HCT116 (cell line): Measurements from ENCODE around the gene EEF1E1. TPM values are rescaled to one million over a fixed set of nuclear protein-coding genes. Genes with fewer than 3 reads are reported as not detected.

Source experiments
- ATAC-seq: fragments of 200-7000 bp; cut with Tn5 transposase; 2 replicates; pipeline ENCODE4 v1.9.1; 2020; ENCODE audit warnings: mild to moderate bottlenecking, moderate library complexity
- BruUV-seq: library from RNA; stranded (reverse); fragments of 400-500 nt; replicated peaks from 2 replicates; lab custom pipeline; 2021; lab: Mats Ljungman, UMichigan
- CTCF ChIA-PET: fragments of 300-600 bp; sonication (Branson Sonifier 250); formaldehyde crosslinking; loops from one replicate; lab custom pipeline; 2021; ENCODE audit warnings: antibody characterized with exemption; lab: Charles Lee
- POLR2A ChIA-PET: fragments of 300-600, 350-600 bp; sonication (Branson Sonifier 250); formaldehyde crosslinking; loops from one replicate; lab custom pipeline; 2021; ENCODE audit warnings: antibody characterized with exemption; lab: Charles Lee
- RAD21 ChIA-PET, 2 experiments: fragments of 300-600 bp; sonication (Branson Sonifier 250); formaldehyde crosslinking; loops; one replicate each; lab custom pipeline; 2023; ENCODE audit warnings: low total read pairs in 2 of 2; ENCODE audit not compliant: uncharacterized antibody in 2 of 2, unreplicated experiment in 2 of 2, low non-redundant PET in 1 of 2; lab: Charles Lee
- DNase-seq: peaks from one replicate; pipeline ENCODE4 v3.0.0-alpha.2; 2010; ENCODE audit warnings: low read depth, low spot score
- H2AFZ ChIP-seq: fragments of 200-600 bp; shearing (Covaris generic), sonication (generic); 2 replicates; pipeline ENCODE4 v1.6.1; 2017; ENCODE audit warnings: low read depth, mixed run types, mixed read lengths, antibody characterized with exemption, low read length; ENCODE audit not compliant: poor library complexity, severe bottlenecking
- H3K27ac ChIP-seq: 2 replicates; pipeline ENCODE4 v1.5.1; 2012; ENCODE audit warnings: low read depth, low read length
- H3K27me3 ChIP-seq: fragments of 200-600 bp; sonication (generic); 2 replicates; pipeline ENCODE4 v1.6.1; 2016; ENCODE audit warnings: mixed run types, low read length, mixed read lengths; ENCODE audit not compliant: insufficient read depth
- H3K36me3 ChIP-seq, 2 experiments: fragments of 200-500 bp in 1 of 2; fragments of 200-600 bp in 1 of 2; sonication (Bioruptor generic) in 1 of 2; sonication (generic) in 1 of 2; 2 replicates each; pipeline versions ENCODE4 v1.5.1 to v1.6.1; 2014 to 2016; ENCODE audit warnings: low read length in 2 of 2, inconsistent platforms in 1 of 2, mixed read lengths in 1 of 2, mixed run types in 1 of 2; ENCODE audit not compliant: insufficient read depth in 2 of 2, control insufficient read depth in 1 of 2
- H3K4me1 ChIP-seq, 2 experiments: fragments of 200-600 bp in 1 of 2; sonication (generic) in 1 of 2; 2 replicates each; pipeline versions ENCODE4 v1.5.1 to v1.6.1; 2012 to 2017; ENCODE audit warnings: low read length in 2 of 2, inconsistent platforms in 1 of 2, mild to moderate bottlenecking in 1 of 2, mixed read lengths in 1 of 2, mixed run types in 1 of 2, moderate library complexity in 1 of 2; ENCODE audit not compliant: insufficient read depth in 2 of 2, control insufficient read depth in 1 of 2
- H3K4me2 ChIP-seq: fragments of 200-600 bp; sonication (generic); 2 replicates; pipeline ENCODE4 v1.6.1; 2017; ENCODE audit warnings: mixed run types, low read length, mixed read lengths
- H3K4me3 ChIP-seq, 2 experiments: fragments of 200-600 bp in 1 of 2; sonication (generic) in 1 of 2; replicated peaks in 1 of 2; 2 replicates each; pipeline ENCODE4 v1.5.1; 2011 to 2016; ENCODE audit warnings: low read length in 2 of 2, control low read depth in 1 of 2, low read depth in 1 of 2, mild to moderate bottlenecking in 1 of 2, mixed read lengths in 1 of 2, mixed run types in 1 of 2
- H3K79me2 ChIP-seq: fragments of 200-600 bp; sonication (generic); 2 replicates; pipeline ENCODE4 v1.6.1; 2017; ENCODE audit warnings: mild to moderate bottlenecking, mixed run types, low read length, moderate library complexity, mixed read lengths; ENCODE audit not compliant: insufficient read depth
- H3K9ac ChIP-seq: fragments of 200-600 bp; sonication (generic); 2 replicates; pipeline ENCODE4 v1.6.1; 2016; ENCODE audit warnings: low read length, mixed read lengths
- H3K9me2 ChIP-seq: fragments of 200-600 bp; sonication (generic), shearing (Covaris generic); 2 replicates; pipeline ENCODE4 v1.6.1; 2017; ENCODE audit warnings: mixed run types, mild to moderate bottlenecking, moderate library complexity; ENCODE audit not compliant: insufficient read depth
- H3K9me3 ChIP-seq, 2 experiments: fragments of 200-500 bp in 1 of 2; fragments of 200-600 bp in 1 of 2; sonication (Bioruptor generic) in 1 of 2; sonication (generic) in 1 of 2; 2 replicates each; pipeline ENCODE4 v1.6.1; 2014 to 2017; ENCODE audit warnings: low read length in 2 of 2, mixed read lengths in 2 of 2, inconsistent platforms in 1 of 2, low read depth in 1 of 2, mild to moderate bottlenecking in 1 of 2, mixed run types in 1 of 2, moderate library complexity in 1 of 2; ENCODE audit not compliant: control insufficient read depth in 1 of 2, insufficient read depth in 1 of 2
- H4K20me1 ChIP-seq: fragments of 200-600 bp; sonication (generic), shearing (Covaris generic); 2 replicates; pipeline ENCODE4 v1.6.1; 2017; ENCODE audit warnings: mixed run types, mild to moderate bottlenecking, moderate library complexity; ENCODE audit not compliant: insufficient read depth
- ATF3 ChIP-seq: IDR thresholded peaks from 2 replicates; pipeline ENCODE4 v1.6.1; 2012
- CBX3 ChIP-seq: IDR thresholded peaks from 2 replicates; pipeline ENCODE4 v1.6.1; 2012; ENCODE audit warnings: low read depth
- CEBPB ChIP-seq: IDR thresholded peaks from 2 replicates; pipeline ENCODE4 v1.6.1; 2012; ENCODE audit warnings: low read depth
- CTCF ChIP-seq, 3 experiments: fragments of 200-600 bp in 1 of 3; sonication (generic) in 1 of 3; IDR thresholded peaks in 2 of 3; conservative IDR thresholded peaks in 1 of 3; 2 replicates each; pipeline ENCODE4 v1.5.1; 2012 to 2017; ENCODE audit warnings: low read depth in 2 of 3, low read length in 2 of 3, antibody characterized with exemption in 1 of 3, borderline replicate concordance in 1 of 3, control low read depth in 1 of 3, mild to moderate bottlenecking in 1 of 3, mixed read lengths in 1 of 3, mixed run types in 1 of 3, moderate library complexity in 1 of 3; ENCODE audit not compliant: insufficient read depth in 1 of 3
- EGR1 ChIP-seq: IDR thresholded peaks from 2 replicates; pipeline ENCODE4 v1.6.1; 2012; ENCODE audit warnings: low read depth
- ELF1 ChIP-seq: IDR thresholded peaks from 2 replicates; pipeline ENCODE4 v1.6.1; 2012; ENCODE audit warnings: low read depth, borderline replicate concordance
- FOSL1 ChIP-seq: IDR thresholded peaks from 2 replicates; pipeline ENCODE4 v1.6.1; 2012; ENCODE audit warnings: low read depth
- JUND ChIP-seq: IDR thresholded peaks from 2 replicates; pipeline ENCODE4 v1.6.1; 2012
- RAD21 ChIP-seq: IDR thresholded peaks from 2 replicates; pipeline ENCODE4 v1.6.1; 2012; ENCODE audit warnings: low read depth, mild to moderate bottlenecking
- SIN3A ChIP-seq: IDR thresholded peaks from 2 replicates; pipeline ENCODE4 v1.6.1; 2012; ENCODE audit warnings: low read depth
- SP1 ChIP-seq: IDR thresholded peaks from 2 replicates; pipeline ENCODE4 v1.6.1; 2012; ENCODE audit warnings: low read depth
- SRF ChIP-seq: IDR thresholded peaks from 2 replicates; pipeline ENCODE4 v1.6.1; 2012; ENCODE audit warnings: low read depth
- TCF7L2 ChIP-seq: IDR thresholded peaks from 2 replicates; pipeline ENCODE4 v1.7.0; 2011; ENCODE audit warnings: borderline replicate concordance, inconsistent platforms; ENCODE audit not compliant: insufficient read depth, insufficient read length; ENCODE audit errors: extremely low read depth
- intact Hi-C: fragments of 100-400 bp; cut with micrococcal nuclease; formaldehyde crosslinking; loops from 2 replicates; pipeline ENCODE4 v1.10.0; 2022
- total RNA-seq: library from RNA; stranded (reverse); gene quantifications from one replicate; pipeline ENCODE4 v1.2.1, GENCODE V29; 2021; ENCODE audit not compliant: unreplicated experiment
- TF ChIP-seq, protein P1 (sequence below): IDR thresholded peaks from 2 replicates; pipeline ENCODE4 v1.6.1; 2012

Gene EEF1E1
- total RNA-seq, 1 experiment from 2014 or later, result 69.7 TPM

- H3K4me3 ChIP-seq, result peak overlapping the region in 1 of 2 experiments; percentile 11; a peak in 2 of 4 replicates
- H3K9ac ChIP-seq, result peak overlapping the region; percentile 36
- POLR2A ChIA-PET, result no interaction called here
- H3K36me3 ChIP-seq, result peaks cover 6 to 19% of the 10 kb centered on the region in 2 experiments; a peak in 3 of 4 replicates
- TF ChIP-seq CTCF (IDR thresholded peaks at IDR 0.05 in 2 of 3, conservative IDR thresholded peaks at IDR 0.05 in 1 of 3; ENCODE audit: borderline replicate concordance in 1 of 3, insufficient read depth in 1 of 3, low read depth in 2 of 3, low read length in 2 of 3) (no peak), ATF3 (peak; percentile 40; the same call in 1 of the 2 replicates), SRF (peak; percentile 72), SP1 (peak; percentile 76), RAD21 (peak; percentile 30; the same call in 1 of the 2 replicates), FOSL1 (peak; percentile 85), JUND (peak; percentile 85), CBX3 (peak; percentile 32; the same call in 1 of the 2 replicates), SIN3A (peak; percentile 66), ELF1 (no peak), CEBPB (peak; percentile 76; the same call in 1 of the 2 replicates), EGR1 (peak; percentile 33; the same call in 1 of the 2 replicates), TCF7L2 (no peak)
- TF ChIP-seq, protein P1, sequence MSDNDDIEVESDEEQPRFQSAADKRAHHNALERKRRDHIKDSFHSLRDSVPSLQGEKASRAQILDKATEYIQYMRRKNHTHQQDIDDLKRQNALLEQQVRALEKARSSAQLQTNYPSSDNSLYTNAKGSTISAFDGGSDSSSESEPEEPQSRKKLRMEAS, result peak; percentile 69
- RAD21 ChIA-PET, result no interaction called here
- no peaks in the 10 kb centered on the region for H3K9me3 ChIP-seq
- H3K4me2 ChIP-seq, result peak overlapping the region; percentile 50
- H2AFZ ChIP-seq, result no peak overlapping the region
- BruUV-seq, result no TSS peak
- peaks cover 88% of the 10 kb centered on the region for H3K79me2 ChIP-seq
- H3K27ac ChIP-seq, result peak overlapping the region; percentile 79
- CTCF ChIA-PET, result no interaction called here
- DNase-seq (peak; percentile 64), ATAC-seq (peak; percentile 64)
- peaks cover 11% of the 10 kb centered on the region; the same call in 1 of the 2 replicates for H4K20me1 ChIP-seq
- no peaks in the 10 kb centered on the region for H3K9me2 ChIP-seq
- intact Hi-C loops, result no loop called here
- H3K4me1 ChIP-seq, result peaks cover 55 to 59% of the 10 kb centered on the region in 2 experiments
- H3K27me3 ChIP-seq, result no peaks in the 10 kb centered on the region
Observed at GRCh38 chr6:8082954-8083858, 19.1 kb downstream of the EEF1E1 start.
